Neural cell (in vitro differentiated cells): ENCODE data around the gene EHMT1. TPM values are rescaled to one million over a fixed set of nuclear protein-coding genes. Genes with fewer than 3 reads are reported as not detected.

Source experiments
- H2AFZ ChIP-seq: fragments of 200-600, 300-800 bp; sonication (generic), shearing (Covaris generic); 2 replicates; pipeline ENCODE4 v1.6.0; 2014; ENCODE audit warnings: low read depth, mild to moderate bottlenecking, antibody characterized with exemption, low read length, moderate library complexity
- H3F3A ChIP-seq: fragments of 200-600 bp; shearing (Covaris generic); 2 replicates; pipeline ENCODE4 v1.6.1; 2016; ENCODE audit warnings: mild to moderate bottlenecking, moderate library complexity, mixed read lengths, antibody characterized with exemption, low read length; ENCODE audit not compliant: insufficient read depth, poor library complexity, severe bottlenecking
- H3K27ac ChIP-seq: fragments of 200-600, 300-800 bp; sonication (generic), shearing (Covaris generic); 2 replicates; pipeline ENCODE4 v1.5.1; 2014; ENCODE audit warnings: mild to moderate bottlenecking, low read length, moderate library complexity
- H3K27me3 ChIP-seq: fragments of 300-800, 200-600 bp; sonication (generic), shearing (Covaris generic); 2 replicates; pipeline ENCODE4 v1.6.0; 2014; ENCODE audit warnings: mild to moderate bottlenecking, low read depth, low read length, moderate library complexity; ENCODE audit not compliant: insufficient read depth
- H3K36me3 ChIP-seq: fragments of 300-800, 200-600 bp; sonication (generic), shearing (Covaris generic); 2 replicates; pipeline ENCODE4 v1.5.1; 2014; ENCODE audit warnings: mild to moderate bottlenecking, antibody characterized with exemption, low read length, moderate library complexity; ENCODE audit not compliant: insufficient read depth
- H3K4me2 ChIP-seq: fragments of 300-800, 200-600 bp; sonication (generic), shearing (Covaris generic); 2 replicates; pipeline ENCODE4 v1.6.0; 2014; ENCODE audit warnings: mild to moderate bottlenecking, low read length
- H3K4me3 ChIP-seq: fragments of 300-800, 200-600 bp; sonication (generic), shearing (Covaris generic); 2 replicates; pipeline ENCODE4 v1.5.1; 2014; ENCODE audit warnings: mild to moderate bottlenecking, low read length, moderate library complexity
- H3K79me2 ChIP-seq: fragments of 200-600 bp; shearing (Covaris generic); replicated peaks from 2 replicates; pipeline ENCODE4 v1.6.0; 2014; ENCODE audit warnings: mild to moderate bottlenecking, low read length, moderate library complexity; ENCODE audit not compliant: insufficient read depth
- H3K9ac ChIP-seq: fragments of 300-800, 200-600 bp; sonication (generic), shearing (Covaris generic); 2 replicates; pipeline ENCODE4 v1.6.1; 2016; ENCODE audit warnings: mild to moderate bottlenecking, low read length, mixed read lengths
- H3K9me2 ChIP-seq: fragments of 200-600 bp; shearing (Covaris generic); 2 replicates; pipeline ENCODE4 v1.6.1; 2016; ENCODE audit warnings: mild to moderate bottlenecking, low read length, mixed read lengths; ENCODE audit not compliant: insufficient read depth
- H3K9me3 ChIP-seq: fragments of 200-600, 300-800 bp; sonication (generic), shearing (Covaris generic); 2 replicates; pipeline ENCODE4 v1.6.1; 2016; ENCODE audit warnings: mild to moderate bottlenecking, mixed run types, low read length, moderate library complexity, mixed read lengths
- H4K20me1 ChIP-seq: fragments of 200-600 bp; shearing (Covaris generic); 2 replicates; pipeline ENCODE4 v1.6.1; 2016; ENCODE audit warnings: mild to moderate bottlenecking, mixed run types; ENCODE audit not compliant: insufficient read depth
- CTCF ChIP-seq: fragments of 450-650 bp; IDR thresholded peaks from 2 replicates; pipeline ENCODE4 v1.5.1; 2014; ENCODE audit warnings: antibody characterized with exemption, mild to moderate bottlenecking, moderate library complexity; ENCODE audit not compliant: poor library complexity, severe bottlenecking
- EP300 ChIP-seq: fragments of 450-650 bp; conservative IDR thresholded peaks from 2 replicates; pipeline ENCODE4 v1.6.1; 2014; ENCODE audit warnings: antibody characterized with exemption, mild to moderate bottlenecking, moderate library complexity; ENCODE audit not compliant: poor library complexity, severe bottlenecking
- EZH2 ChIP-seq: fragments of 200-600, 300-800 bp; shearing (Covaris generic), sonication (generic); IDR thresholded peaks from 2 replicates; pipeline ENCODE4 v1.6.1; 2014; ENCODE audit warnings: antibody characterized with exemption, low read length, borderline replicate concordance, mild to moderate bottlenecking; ENCODE audit not compliant: insufficient read depth, poor library complexity, severe bottlenecking
- MXI1 ChIP-seq: fragments of 450-650 bp; conservative IDR thresholded peaks from 2 replicates; pipeline ENCODE4 v1.6.1; 2014; ENCODE audit warnings: antibody characterized with exemption, mild to moderate bottlenecking; ENCODE audit not compliant: poor library complexity, severe bottlenecking
- POLR2AphosphoS5 ChIP-seq: IDR thresholded peaks from 2 replicates; pipeline ENCODE4 v1.6.1; 2012
- RAD21 ChIP-seq: fragments of 450-650 bp; conservative IDR thresholded peaks from 2 replicates; pipeline ENCODE4 v1.6.1; 2014; ENCODE audit warnings: antibody characterized with exemption, mild to moderate bottlenecking, moderate library complexity
- REST ChIP-seq: IDR thresholded peaks from 2 replicates; pipeline ENCODE4 v1.6.1; 2012; ENCODE audit warnings: borderline replicate concordance
- SMC3 ChIP-seq: fragments of 450-650 bp; conservative IDR thresholded peaks from 2 replicates; pipeline ENCODE4 v1.6.1; 2014; ENCODE audit warnings: antibody characterized with exemption, mild to moderate bottlenecking, moderate library complexity; ENCODE audit not compliant: poor library complexity
- TAF1 ChIP-seq: IDR thresholded peaks from 2 replicates; pipeline ENCODE4 v1.6.1; 2012; ENCODE audit warnings: low read depth
- polyA plus RNA-seq: library from polyadenylated mRNA; depleted of rRNA; stranded (reverse); fragments of >200 nt; gene quantifications from 2 replicates; pipeline ENCODE4 v1.2.3, GENCODE V29; 2014

EHMT1 gene
- polyA plus RNA-seq, 1 donor from 2014 or later: 53.0 TPM

GRCh38 chr9:137657606-137658005 lies 38.8 kb downstream of the EHMT1 start:
- Histone ChIP-seq H3K4me3 (no peak overlapping the region), H3K36me3 (no peaks in the 10 kb centered on the region), H3F3A (no peaks in the 10 kb centered on the region), H4K20me1 (no peaks in the 10 kb centered on the region), H3K4me2 (no peak overlapping the region), H3K9ac (no peak overlapping the region), H3K9me2 (no peaks in the 10 kb centered on the region), H3K9me3 (no peaks in the 10 kb centered on the region), H3K27ac (no peak overlapping the region), H3K27me3 (no peaks in the 10 kb centered on the region), H3K79me2 (peaks cover 29% of the 10 kb centered on the region), H2AFZ (no peak overlapping the region)
- no peak for TF ChIP-seq RAD21
- TF ChIP-seq REST: no peak
- no peak for TF ChIP-seq SMC3
- TF ChIP-seq POLR2AphosphoS5: no peak
- no peak for TF ChIP-seq MXI1
- TF ChIP-seq TAF1: no peak
- no peak for TF ChIP-seq EP300
- TF ChIP-seq CTCF: no peak
- TF ChIP-seq EZH2: no peak

GRCh38 chr9:137658781-137659180 lies 40.0 kb downstream of the EHMT1 start:
- Histone ChIP-seq H3K36me3 (no peaks in the 10 kb centered on the region), H3K4me2 (no peak overlapping the region), H4K20me1 (no peaks in the 10 kb centered on the region), H3K9ac (no peak overlapping the region), H2AFZ (no peak overlapping the region), H3K79me2 (peaks cover 33% of the 10 kb centered on the region), H3K9me2 (no peaks in the 10 kb centered on the region), H3K4me3 (no peak overlapping the region), H3K27ac (no peak overlapping the region), H3F3A (no peaks in the 10 kb centered on the region), H3K27me3 (no peaks in the 10 kb centered on the region), H3K9me3 (no peaks in the 10 kb centered on the region)
- TF ChIP-seq REST (no peak), SMC3 (no peak), EP300 (no peak), EZH2 (no peak), RAD21 (no peak), POLR2AphosphoS5 (no peak), CTCF (no peak), MXI1 (no peak), TAF1 (no peak)
